ENCODE data around the gene TEC. TPM values are rescaled to one million over a fixed set of nuclear protein-coding genes. Genes with fewer than 3 reads are reported as not detected.

TEC gene
- total and polyA plus RNA-seq, 9 of the 15 experiments (the other 6 are each of a cell fraction or from before 2014, with no cell fraction given): 5.3 to 14.7 (median 8.8) TPM

DNA sequence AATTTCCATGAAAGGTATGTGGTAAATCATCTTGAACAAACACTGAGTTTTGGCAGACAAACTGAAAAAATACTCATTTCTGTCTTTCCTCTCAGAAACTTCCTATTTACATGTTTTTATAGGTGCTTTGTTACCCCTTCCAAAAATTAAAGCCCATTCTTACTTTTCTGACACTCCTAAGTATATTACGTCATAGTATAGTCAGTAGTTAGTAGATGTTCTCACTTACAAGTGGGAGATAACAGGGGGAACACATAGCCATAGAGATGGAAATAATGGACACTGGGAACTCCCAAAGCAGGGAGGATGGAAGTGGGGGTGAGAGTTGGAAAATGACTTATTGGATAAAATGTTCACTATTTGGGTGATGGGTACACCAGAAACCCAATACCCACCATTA is 164.4 kb downstream of the TEC start:
- Histone ChIP-seq H3K9ac (ENCODE audit: insufficient read depth in 1 of 2, low read depth in 2 of 2, low read length in 2 of 2) (no peak overlapping the region), H3K36me3 (ENCODE audit: control insufficient read depth, insufficient read depth, low read length) (no peaks in the 10 kb centered on the region), H3K4me3 (no peak overlapping the region), H3K9me3 (replicated peaks; ENCODE audit: control insufficient read depth, insufficient read depth, low read depth, low read length) (no peaks in the 10 kb centered on the region), H3K27ac (ENCODE audit: extremely low read depth, low read depth, low read length) (no peak overlapping the region), H3K4me2 (ENCODE audit: insufficient read depth, low read length) (no peak overlapping the region), H2AFZ (ENCODE audit: low read depth, low read length) (no peak overlapping the region), H3K79me2 (ENCODE audit: control insufficient read depth, insufficient read depth, low read length) (no peaks in the 10 kb centered on the region), H4K20me1 (replicated peaks; ENCODE audit: control insufficient read depth, insufficient read depth, low read length) (no peaks in the 10 kb centered on the region), H3K9me1 (ENCODE audit: control insufficient read depth, insufficient read depth, low read length) (no peaks in the 10 kb centered on the region), H3K4me1 (replicated peaks in 1 of 2; ENCODE audit: control insufficient read depth in 2 of 2, insufficient read depth in 2 of 2, low read length in 2 of 2) (no peaks in the 10 kb centered on the region), H3K27me3 (ENCODE audit: control insufficient read depth in 2 of 2, insufficient read depth in 2 of 2, low read length in 2 of 2) (no peaks in the 10 kb centered on the region)
- ATAC-seq (no peak; the same call in 2 of the 3 replicates), DNase-seq (ENCODE audit: extremely low read depth in 1 of 4, low spot score in 3 of 4) (no peak), FAIRE-seq (no peak)
- intact Hi-C loops (cut with micrococcal nuclease) (no loop called here), in situ Hi-C loops (cut with MboI) (no loop called here)
- TF ChIP-seq, protein P1, sequence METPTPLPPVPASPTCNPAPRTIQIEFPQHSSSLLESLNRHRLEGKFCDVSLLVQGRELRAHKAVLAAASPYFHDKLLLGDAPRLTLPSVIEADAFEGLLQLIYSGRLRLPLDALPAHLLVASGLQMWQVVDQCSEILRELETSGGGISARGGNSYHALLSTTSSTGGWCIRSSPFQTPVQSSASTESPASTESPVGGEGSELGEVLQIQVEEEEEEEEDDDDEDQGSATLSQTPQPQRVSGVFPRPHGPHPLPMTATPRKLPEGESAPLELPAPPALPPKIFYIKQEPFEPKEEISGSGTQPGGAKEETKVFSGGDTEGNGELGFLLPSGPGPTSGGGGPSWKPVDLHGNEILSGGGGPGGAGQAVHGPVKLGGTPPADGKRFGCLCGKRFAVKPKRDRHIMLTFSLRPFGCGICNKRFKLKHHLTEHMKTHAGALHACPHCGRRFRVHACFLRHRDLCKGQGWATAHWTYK (CRISPR knock-in tag; IDR thresholded peaks at IDR 0.05): no peak
- TF ChIP-seq ZNF253 (CRISPR knock-in tag; conservative IDR thresholded peaks at IDR 0.05) (no peak), ATF7 (IDR thresholded peaks at IDR 0.05) (peak; percentile 49; the same call in 1 of the 2 replicates), SMAD4 (CRISPR knock-in tag; conservative IDR thresholded peaks at IDR 0.05) (no peak), HNRNPL (IDR thresholded peaks at IDR 0.05; ENCODE audit: low read depth, low read length) (no peak), CEBPB (tag; IDR thresholded peaks at IDR 0.05) (peak; percentile 33), BMI1 (IDR thresholded peaks at IDR 0.05; ENCODE audit: low read length) (no peak)
- TF ChIP-seq, protein P2, sequence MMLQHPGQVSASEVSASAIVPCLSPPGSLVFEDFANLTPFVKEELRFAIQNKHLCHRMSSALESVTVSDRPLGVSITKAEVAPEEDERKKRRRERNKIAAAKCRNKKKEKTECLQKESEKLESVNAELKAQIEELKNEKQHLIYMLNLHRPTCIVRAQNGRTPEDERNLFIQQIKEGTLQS (IDR thresholded peaks at IDR 0.05): peak; percentile 41
- TF ChIP-seq, protein P2 (CRISPR knock-in tag; conservative IDR thresholded peaks at IDR 0.05): no peak
- WGBS (ENCODE audit: insufficient coverage, low coverage, missing lambda C conversion rate): 77% methylated on average over 1 of the region's 1 CpG
- no TSS peak for BruUV-seq (replicated peaks)
- ChIA-PET CTCF (ENCODE audit: low intra/inter-chr PET ratio) (no interaction called here), POLR2A (no interaction called here)

All from K562 (cell line).